22Rv1 (cell line): Measurements from ENCODE around the gene CD22.

Source experiments
- H3K27ac ChIP-seq: fragments of 450-650 bp; 2 replicates; pipeline ENCODE4 v1.5.1; 2017
- ZFX ChIP-seq: fragments of 450-650 bp; IDR thresholded peaks from 2 replicates; pipeline ENCODE4 v1.6.1; 2017; ENCODE audit warnings: antibody characterized with exemption, borderline replicate concordance
- TF ChIP-seq, protein P1 (sequence below): fragments of 450-650 bp; IDR thresholded peaks from 2 replicates; pipeline ENCODE4 v1.5.1; 2017; ENCODE audit warnings: mild to moderate bottlenecking

Gene CD22

DNA sequence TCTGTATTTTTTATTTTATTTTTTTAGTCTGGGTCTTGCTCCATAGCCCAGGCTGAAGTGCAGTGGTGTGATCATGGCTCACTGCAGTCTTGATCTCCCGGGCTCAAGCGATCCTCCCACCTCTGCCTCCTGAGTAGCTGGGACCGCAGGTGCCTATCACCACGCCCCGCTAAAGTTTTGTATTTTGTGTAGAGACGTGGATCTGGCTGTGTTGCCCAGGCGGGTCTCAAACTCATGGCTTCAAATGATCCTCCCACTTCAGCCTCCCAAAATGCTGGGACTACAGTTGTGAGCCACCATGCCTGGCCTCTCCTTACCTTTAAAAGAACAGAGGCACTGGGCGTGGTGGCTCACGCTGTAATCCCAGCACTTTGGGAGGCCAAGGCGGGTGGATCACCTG, 41.3 kb upstream of the CD22 start:
- no peak overlapping the region for H3K27ac ChIP-seq
- TF ChIP-seq ZFX = no peak
- TF ChIP-seq, protein P1, sequence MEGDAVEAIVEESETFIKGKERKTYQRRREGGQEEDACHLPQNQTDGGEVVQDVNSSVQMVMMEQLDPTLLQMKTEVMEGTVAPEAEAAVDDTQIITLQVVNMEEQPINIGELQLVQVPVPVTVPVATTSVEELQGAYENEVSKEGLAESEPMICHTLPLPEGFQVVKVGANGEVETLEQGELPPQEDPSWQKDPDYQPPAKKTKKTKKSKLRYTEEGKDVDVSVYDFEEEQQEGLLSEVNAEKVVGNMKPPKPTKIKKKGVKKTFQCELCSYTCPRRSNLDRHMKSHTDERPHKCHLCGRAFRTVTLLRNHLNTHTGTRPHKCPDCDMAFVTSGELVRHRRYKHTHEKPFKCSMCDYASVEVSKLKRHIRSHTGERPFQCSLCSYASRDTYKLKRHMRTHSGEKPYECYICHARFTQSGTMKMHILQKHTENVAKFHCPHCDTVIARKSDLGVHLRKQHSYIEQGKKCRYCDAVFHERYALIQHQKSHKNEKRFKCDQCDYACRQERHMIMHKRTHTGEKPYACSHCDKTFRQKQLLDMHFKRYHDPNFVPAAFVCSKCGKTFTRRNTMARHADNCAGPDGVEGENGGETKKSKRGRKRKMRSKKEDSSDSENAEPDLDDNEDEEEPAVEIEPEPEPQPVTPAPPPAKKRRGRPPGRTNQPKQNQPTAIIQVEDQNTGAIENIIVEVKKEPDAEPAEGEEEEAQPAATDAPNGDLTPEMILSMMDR = no peak

DNA sequence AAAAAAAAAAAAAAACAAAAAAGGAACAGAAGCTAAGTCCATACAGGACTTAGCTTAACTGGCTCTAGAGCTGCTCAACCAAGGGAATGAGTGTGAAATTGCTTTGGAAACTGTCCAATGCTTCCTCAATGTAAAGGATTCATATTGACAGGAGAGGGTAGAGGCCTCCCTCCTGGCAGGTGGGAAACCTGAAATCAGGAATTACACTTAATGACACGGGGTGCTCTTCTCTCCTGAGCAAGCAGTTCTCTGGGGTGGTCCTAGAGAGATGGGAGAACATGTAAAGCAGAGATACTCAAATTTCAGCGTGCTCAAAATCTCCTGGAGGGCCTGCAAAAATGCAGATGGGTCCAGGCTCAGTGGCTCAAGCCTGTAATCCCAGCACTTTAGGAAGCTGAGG, 40.7 kb upstream of the CD22 start:
- no peak overlapping the region for H3K27ac ChIP-seq
- TF ChIP-seq, protein P1 = no peak
- TF ChIP-seq ZFX = no peak

DNA sequence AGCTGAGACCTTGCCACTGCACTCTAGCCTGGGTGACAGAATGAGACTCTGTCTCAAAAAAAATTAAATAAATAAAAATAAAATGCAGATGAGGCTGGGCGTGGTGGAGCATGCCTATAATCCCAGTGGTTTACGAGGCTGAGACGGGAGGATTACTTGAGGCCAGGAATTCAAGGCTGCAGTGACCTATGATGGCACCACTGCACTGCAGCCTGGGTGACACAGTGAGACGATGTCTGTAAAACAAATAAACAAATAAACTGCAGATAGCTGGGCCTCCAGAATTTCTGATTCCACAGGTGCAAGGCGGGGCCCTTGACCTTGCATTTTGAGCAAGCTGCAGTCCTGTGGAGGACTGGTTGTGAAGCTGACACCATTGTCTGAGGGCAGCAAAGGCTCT, 40.1 kb upstream of the CD22 start:
- no peak overlapping the region for H3K27ac ChIP-seq
- TF ChIP-seq, protein P1 = no peak
- no peak for TF ChIP-seq ZFX

DNA sequence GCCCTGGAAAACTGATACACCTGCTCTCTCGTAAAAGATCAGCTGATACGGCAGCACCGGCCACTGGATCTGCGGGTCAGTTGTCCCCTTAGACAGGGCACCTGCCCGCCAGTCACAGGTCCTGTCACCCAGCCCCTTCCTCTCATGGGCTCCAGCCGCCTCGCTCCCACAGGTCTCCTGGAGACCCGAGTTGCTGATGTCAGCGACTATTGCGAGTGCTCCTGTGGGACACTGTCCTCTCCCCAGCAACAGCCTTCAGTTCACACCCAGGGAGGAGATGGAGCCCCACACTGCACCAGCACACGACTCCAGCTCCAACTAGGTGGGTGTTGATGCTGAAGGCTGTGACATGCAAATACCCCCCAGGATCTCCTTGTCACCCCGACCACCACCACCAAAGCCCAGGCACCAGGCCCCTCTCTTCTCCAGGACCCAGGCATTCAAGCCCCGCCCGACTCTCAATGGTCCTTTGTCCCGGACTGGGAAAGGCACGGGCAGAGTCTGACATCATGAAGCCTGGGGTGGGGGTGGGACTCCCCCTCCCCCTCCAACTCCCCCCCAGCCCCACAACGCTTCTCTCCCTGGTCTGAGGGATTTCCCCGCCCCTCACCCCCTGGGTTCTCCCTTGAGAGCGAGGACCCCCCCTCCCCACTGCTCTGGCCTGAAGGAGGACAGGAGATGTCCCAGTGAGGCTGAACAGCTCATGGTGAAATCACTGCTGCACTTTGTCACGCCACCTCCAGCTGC, 38.4 kb upstream of the CD22 start:
- H3K27ac ChIP-seq = no peak overlapping the region
- TF ChIP-seq, protein P1 = no peak
- no peak for TF ChIP-seq ZFX

DNA sequence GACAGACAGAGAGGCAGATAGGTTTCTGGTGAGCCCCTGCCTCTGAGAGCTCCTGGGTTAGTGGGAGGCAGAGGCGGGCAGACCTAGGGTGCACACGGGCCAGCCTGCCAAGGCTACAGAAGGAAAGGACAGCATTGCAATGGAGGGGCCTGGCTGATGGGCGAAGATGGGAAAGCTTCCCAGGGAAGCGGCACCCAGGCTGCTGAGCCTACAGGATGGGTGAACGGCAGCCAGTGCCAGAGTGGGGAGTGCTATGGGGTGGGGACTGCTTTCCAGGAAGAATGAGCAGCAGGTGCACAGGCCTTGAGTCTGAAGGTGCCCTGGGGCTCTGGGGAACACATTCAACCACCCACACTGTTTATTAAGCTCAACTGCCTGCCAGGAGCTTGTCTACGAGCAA, 37.7 kb upstream of the CD22 start:
- TF ChIP-seq, protein P1 = no peak
- TF ChIP-seq ZFX = no peak
- H3K27ac ChIP-seq = no peak overlapping the region

DNA sequence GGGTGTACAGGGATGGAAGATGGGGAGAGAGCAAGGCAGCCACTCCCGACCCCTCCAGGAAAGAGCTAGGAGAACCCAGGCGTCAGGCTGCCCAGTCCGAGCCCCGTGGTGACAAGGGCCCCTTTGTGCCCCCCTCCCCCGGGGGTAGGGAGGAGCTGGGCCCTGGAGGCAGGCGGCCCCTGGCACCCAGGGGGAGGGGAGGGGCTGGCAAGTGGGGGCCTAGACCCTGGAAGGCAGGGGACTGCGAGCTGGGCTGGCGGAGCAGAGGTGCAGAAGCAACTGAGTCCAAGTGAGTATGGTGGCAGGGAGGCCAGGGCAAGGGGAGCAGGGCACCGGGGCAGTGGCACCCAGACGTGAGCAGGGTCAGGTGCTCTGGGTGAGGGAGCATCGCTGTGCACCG, 37.1 kb upstream of the CD22 start, which contains the start of gene MAG:
Gene MAG (plus strand): TSS at position 246 of the 400 bp plus-strand sequence. CDS start 3,248 bp downstream, outside the sequence.
- no peak for TF ChIP-seq ZFX
- TF ChIP-seq, protein P1 = no peak
- H3K27ac ChIP-seq = no peak within 1 kb of the TSS

DNA sequence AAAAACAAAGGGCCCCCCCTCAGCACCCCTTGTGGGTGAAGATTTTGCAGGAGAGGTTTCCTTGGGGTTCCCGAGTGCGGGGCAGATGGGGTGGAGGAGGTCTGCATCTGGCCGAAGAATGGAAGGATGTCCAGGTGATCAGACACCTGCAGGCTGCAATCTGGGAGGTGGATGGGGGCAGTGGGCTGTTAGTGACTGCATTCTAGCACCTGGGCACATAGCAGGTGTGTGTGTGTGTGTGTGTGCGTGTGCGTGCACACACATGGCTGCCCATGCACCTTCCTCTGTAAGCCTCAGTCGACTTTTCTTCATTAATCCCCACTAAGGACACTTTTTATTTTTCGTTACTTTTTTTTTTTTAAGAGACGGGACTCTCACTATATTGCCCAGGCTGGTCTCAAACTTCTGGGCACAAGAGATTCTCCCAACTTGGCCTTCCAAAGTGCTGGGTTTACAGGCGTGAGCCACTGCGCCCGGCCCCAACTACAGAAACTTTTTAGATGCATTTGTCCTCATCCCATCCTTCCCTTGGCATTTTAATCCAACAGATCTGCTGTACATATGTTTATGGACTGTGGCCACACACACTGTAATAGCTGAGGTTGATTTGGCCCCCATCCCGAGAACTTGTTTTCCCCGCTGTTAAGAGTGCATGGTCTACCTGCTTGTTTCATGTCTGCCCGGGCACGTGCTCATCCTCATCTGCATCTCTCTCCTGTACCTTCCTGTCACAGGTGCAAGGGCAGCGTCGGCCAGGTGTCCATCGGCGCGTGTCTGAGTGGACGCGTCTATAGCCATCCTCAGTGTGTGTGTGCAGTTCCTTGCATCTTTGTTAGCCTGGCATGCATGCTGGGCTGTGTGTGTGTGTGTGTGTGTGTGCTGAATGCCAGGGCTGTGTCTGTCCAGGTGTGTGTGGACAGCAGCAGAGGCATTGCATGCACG, 36.3 kb upstream of the CD22 start:
- H3K27ac ChIP-seq = no peak overlapping the region

More for the DNA sequence above, 36.3 kb upstream of the CD22 start:
- TF ChIP-seq, protein P1 = no peak
- TF ChIP-seq ZFX = no peak
